Daoy (cell line): ENCODE results near the gene FLT3LG. TPM values are rescaled to one million over a fixed set of nuclear protein-coding genes. Genes with fewer than 3 reads are reported as not detected.
A peak's percentile ranks its signal among the peaks of the same experiment; 100 is the strongest.
"Not testable (repeated sequence)": the region's sequence is repeated elsewhere in the genome, so short reads cannot be mapped to it uniquely, and the experiment has no call there.

Source experiments
- DNase-seq: peaks from one replicate; pipeline ENCODE4 v3.0.0-alpha.2; 2015; ENCODE audit warnings: low read depth
- total RNA-seq: library from RNA; depleted of rRNA; stranded (reverse); fragments of >200 nt; shearing (Covaris generic); gene quantifications from 2 replicates; pipeline ENCODE4 v1.2.3, GENCODE V29; 2014

Gene FLT3LG
- total RNA-seq, 1 experiment from 2014 or later = 1.5 TPM

DNA sequence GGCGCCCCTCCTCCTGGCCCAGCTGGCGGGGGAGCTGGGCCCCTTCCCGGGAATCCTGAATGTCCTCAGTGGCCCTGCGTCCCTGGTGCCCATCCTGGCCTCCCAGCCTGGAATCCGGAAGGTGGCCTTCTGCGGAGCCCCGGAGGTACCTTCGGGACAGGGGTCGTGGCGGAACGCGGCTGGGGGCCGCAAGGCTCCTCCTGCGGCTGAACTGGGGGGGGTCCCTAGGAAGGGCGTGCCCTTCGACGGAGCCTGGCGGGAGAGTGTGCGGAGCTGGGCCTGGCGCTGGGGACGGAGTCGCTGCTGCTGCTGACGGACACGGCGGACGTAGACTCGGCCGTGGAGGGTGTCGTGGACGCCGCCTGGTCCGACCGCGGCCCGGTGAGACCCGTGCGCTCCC lies 12.4 kb upstream of the FLT3LG start:
- DNase-seq = no peak

DNA sequence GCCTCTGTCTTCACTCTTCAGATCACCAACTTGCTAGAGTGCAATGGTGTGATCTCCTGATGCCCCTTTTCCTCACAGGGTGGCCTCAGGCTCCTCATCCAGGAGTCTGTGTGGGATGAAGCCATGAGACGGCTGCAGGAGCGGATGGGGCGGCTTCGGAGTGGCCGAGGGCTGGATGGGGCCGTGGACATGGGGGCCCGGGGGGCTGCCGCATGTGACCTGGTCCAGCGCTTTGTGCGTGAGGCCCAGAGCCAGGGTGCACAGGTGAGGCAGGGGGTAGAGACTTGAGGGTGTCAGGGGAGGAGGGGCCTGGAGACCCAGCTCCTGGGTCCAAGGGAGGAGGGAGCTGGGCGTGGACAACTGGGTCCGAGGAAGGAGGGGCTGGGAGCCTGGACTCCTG lies 11.5 kb upstream of the FLT3LG start:
- no peak for DNase-seq

DNA sequence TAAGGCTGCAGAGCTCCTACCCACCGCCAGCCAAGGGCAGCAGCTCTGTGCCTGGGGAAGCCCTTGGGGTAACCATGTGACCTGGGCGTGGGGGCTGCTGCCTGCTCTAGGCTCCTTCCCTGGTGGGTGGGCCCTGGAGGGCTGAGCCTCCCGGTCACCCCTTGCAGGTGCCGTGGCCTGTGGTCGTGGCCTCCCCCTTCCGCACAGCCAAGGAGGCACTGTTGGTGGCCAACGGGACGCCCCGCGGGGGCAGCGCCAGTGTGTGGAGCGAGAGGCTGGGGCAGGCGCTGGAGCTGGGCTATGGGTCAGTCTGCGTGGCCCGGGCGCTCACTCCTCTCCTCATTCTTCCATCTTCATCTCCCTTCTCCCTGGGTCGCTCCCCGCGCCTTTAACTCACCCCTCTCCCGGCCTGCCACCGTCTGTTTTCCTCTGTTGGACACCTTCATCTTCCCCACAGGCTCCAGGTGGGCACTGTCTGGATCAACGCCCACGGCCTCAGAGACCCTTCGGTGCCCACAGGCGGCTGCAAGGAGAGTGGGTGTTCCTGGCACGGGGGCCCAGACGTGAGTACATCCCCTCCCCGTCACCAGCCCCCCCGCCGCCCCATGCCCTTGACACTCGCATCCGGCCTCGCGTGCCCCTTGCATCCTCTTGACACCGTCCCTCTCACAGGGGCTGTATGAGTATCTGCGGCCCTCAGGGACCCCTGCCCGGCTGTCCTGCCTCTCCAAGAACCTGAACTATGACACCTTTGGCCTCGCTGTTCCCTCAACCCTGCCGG lies 9.9 kb upstream of the FLT3LG start:
- no peak for DNase-seq

DNA sequence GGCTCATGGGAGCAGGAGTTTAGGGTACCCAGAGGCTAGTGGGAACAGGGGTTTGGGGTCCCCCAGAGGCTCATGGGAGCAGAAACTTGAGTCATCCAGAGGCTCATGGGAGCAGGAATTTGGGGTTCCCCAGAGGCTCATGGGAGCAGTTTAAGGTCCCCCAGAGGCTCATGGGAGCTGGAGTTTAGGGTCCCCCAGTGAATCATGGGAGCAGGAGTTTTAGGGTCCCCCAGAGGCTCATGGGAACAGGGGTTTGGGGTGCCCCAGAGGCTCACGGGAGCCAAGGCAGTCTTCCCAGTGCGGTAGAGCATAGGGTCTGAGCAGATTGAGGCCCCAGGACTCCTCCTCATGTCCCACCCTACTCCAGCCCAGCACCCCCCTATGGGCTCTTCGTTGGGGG lies 8.6 kb upstream of the FLT3LG start:
- no peak for DNase-seq

DNA sequence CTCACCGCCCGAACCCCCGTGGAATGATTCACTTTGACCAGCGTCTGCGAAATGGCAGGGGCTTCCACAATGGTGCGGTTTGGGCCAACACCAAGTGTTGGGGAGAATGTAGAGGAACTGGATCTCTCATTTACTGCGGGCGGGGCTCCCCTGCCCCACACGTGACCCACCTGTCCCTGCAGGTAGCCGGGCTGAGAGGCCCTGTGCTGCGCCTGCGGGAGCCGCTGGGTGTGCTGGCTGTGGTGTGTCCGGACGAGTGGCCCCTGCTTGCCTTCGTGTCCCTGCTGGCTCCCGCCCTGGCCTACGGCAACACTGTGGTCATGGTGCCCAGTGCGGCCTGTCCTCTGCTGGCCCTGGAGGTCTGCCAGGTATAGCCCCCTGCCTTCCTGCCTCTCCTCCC lies 5.8 kb upstream of the FLT3LG start:
- DNase-seq = no peak

DNA sequence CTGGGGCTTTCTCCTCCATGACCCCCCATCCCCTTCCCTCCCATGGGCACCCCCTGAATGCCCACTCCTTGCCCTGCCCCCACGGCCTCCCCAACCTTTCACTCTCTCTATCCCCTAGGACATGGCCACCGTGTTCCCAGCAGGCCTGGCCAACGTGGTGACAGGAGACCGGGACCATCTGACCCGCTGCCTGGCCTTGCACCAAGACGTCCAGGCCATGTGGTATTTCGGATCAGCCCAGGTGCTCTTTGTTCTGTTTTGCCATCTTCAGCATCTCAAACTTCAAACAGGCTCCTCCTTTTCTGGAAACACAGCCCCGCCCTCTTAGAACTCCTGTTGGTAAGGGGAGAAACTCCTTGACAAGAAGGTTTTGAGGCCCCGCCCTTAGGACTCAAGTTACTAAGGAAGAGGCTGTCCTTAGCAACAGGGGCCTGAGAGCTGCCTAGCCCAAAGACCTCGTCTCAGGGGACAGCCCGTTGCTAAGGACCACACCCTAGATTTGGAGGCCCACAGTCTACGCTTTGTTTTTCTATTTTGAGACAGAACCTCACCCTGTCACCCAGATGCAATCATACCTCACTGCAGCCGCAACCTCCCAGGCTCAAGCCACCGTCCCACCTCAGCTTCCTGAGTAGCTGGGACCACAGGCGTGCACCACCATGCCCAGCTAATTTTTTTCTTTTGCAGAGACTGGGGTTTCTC lies 5.1 kb upstream of the FLT3LG start:
- peak; percentile 63 for DNase-seq

DNA sequence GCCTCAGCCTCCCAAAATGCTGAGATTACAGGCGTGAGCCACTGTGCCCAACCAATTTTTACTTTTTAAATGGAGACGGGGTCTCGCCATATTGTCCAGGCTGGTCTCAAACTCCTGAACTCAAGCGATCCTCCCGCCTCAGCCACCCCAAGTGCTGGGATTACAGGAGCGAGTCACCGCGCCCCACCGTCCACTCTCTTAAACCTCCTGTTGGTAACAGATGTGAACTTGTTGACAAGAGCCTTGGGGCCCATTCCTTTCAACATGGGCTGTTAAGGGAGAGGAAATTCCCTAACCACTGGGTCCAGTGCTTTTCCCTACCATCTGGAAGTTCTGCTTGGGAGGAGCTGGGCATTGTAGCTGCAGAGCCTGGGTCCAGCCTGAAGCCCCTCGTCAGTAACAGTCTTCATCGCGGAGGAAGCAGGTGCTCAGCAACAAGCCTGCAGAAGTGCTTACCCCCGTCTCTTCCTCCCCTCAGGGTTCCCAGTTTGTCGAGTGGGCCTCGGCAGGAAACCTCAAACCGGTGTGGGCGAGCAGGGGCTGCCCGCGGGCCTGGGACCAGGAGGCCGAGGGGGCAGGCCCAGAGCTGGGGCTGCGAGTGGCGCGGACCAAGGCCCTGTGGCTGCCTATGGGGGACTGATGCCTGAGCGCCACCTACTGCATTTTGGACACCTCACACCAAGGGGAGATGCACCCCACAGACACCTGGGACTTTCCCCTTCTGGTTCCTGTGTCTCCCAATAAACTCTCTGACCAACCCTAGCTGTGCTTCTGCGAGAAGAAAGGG lies 4.0 kb upstream of the FLT3LG start:
- DNase-seq = no peak

DNA sequence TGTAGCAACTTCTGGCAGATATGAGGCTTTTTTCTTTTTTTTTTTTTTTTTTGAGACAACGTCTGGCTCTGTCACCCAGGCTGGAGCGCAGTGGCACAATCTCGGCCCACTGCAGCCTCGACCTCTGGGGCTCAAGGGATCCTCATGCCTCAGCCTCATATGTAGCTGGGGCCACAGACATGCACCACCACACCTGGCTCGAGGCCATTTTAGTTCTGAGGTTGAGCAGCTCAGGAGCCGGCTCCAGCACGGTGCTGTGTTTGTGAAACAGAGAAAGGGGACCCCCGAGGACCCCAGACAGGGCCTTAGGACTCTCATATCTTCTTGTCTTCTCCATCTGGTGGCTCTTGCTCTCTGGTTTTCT lies 3.4 kb upstream of the FLT3LG start:
- no peak for DNase-seq

DNA sequence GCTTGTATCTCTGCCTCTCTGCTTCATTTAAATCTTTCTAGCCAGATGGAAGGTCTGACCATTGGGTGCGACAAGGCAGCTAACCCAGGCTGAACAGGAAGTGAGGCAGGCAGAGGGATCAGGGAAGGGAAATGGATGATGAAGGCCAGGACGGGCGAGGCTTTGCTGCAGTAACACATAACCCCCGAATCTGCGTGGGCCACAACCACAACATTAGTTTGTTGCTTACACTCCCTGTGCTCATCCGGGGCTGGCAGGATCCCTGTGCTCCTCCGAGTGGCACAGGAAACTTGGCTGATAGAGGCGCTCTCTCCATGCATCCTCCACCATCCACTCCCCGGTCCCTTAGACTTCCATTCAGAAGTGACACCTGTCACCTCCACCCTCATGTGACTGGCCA lies 1.1 kb upstream of the FLT3LG start:
- DNase-seq = no peak

DNA sequence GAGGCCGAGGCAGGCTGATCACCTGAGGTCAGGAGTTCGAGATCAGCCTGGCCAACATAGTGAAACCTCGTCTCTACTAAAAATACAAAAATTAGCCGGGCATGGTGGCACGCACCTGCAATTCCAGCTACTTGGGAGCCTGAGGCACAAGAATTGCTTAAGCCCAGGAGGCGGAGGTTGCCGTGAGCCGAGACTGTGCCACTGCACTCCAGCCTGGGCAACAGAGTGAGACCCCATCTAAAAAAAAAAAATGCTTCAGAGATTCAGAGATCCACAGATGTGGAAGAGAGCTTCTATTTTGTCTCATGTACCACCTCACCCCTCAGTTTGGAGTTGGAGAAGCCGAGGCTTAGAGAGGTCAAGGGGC lies 531 bp upstream of the FLT3LG start:
- DNase-seq = not testable (repeated sequence)

DNA sequence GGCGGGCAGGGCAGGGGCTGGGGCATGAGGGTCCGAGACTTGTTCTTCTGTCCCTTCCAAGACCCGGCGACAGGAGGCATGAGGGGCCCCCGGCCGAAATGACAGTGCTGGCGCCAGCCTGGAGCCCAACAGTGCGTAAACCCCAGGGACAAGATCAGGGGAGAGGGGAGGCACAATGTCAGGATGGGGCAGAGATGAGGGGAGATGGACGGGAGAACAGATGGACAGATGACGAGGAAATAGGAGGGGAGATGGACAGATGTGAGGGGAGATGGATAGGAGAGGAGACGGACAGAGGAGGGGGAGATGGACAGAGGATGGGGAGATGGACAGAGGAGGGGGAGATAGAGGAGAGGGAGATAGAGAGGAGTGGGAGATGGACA lies 518 bp downstream of the FLT3LG start:
- DNase-seq = no peak

DNA sequence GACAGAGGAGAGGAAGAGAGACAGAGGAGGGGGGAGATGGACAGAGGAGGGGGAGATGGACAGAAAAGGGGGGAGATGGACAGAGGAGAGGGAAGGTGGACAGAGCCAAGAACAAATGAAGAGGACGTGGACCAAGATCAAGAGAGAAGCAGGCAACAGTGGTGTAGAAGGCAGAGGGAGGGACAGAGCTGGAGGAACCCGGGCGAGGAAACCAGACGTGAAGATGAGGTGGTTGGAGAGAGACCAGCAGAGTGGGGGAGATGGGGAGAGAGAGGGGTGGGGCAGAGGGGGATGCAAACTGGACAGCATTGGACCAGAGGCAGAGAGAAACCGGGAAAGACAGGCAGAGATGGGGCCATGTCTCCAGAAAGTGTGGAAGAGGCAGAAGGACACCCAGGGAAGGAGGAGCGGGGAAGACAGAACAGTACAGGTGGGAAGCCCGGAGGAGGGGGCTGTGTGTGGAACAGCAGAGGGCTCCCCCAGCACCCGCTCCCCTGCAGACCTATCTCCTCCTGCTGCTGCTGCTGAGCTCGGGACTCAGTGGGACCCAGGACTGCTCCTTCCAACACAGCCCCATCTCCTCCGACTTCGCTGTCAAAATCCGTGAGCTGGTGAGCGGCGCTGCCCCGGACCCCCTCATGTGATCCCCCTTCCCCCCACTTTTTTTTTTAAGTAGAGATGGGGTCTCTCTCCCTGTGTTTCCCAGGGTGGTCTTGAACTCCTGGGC lies 1.3 kb downstream of the FLT3LG start:
- no peak for DNase-seq

DNA sequence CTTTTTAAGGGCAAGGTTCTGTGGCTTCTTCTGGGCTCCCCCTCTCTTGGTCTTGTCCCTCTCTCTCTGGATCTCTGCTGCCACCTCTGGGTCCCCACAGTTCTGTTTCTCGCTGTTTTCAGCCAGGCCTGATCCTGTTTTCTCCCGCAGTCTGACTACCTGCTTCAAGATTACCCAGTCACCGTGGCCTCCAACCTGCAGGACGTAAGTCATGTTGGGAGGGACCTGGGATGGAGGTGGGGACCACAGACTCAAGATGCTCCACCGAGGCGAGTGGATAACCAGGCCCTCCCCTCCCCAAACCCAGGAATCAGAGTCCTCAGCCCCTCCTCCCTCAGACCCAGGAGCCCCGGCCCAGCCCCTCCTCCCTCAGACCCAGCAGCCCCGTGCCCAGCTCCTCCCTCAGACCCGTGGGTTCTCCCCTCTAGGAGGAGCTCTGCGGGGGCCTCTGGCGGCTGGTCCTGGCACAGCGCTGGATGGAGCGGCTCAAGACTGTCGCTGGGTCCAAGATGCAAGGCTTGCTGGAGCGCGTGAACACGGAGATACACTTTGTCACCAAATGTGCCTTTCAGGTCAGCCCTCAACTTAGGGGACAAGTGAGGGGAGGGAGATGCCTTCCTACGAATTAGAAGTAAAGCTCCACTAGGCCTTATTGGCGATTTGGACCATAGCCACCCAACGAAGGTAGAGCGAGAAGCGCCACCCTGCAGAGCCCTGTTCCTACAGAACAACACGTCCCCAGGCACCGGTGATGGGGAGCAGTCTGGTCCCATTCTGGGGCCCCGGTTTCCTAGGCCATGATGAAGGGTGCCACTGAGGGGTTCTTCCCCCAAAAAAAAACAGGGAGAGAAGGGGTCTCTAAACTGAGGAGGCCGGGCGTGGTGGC lies 2.2 kb downstream of the FLT3LG start:
- peak; percentile 42 for DNase-seq

DNA sequence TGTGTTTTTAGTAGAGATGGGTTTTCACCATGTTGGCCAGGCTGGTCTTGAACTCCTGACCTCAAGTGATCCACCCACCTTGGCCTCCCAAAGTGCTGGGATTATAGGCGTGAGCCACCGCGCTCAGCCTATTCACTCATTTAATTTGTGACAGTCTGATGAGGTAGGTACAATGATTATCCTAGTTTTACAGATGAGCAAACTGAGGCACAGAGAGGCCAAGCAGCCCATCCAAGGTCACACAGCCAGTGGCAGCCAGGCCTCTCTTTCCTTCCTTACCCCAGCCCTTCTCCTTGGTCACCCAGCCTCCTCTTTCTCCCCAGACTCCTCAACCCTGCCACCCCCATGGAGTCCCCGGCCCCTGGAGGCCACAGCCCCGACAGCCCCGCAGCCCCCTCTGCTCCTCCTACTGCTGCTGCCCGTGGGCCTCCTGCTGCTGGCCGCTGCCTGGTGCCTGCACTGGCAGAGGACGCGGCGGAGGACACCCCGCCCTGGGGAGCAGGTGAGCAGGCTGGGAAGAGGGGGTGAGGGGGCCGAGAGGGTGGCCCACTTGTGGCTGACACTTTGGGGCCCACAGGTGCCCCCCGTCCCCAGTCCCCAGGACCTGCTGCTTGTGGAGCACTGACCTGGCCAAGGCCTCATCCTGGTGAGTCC lies 6.1 kb downstream of the FLT3LG start:
- no peak for DNase-seq

DNA sequence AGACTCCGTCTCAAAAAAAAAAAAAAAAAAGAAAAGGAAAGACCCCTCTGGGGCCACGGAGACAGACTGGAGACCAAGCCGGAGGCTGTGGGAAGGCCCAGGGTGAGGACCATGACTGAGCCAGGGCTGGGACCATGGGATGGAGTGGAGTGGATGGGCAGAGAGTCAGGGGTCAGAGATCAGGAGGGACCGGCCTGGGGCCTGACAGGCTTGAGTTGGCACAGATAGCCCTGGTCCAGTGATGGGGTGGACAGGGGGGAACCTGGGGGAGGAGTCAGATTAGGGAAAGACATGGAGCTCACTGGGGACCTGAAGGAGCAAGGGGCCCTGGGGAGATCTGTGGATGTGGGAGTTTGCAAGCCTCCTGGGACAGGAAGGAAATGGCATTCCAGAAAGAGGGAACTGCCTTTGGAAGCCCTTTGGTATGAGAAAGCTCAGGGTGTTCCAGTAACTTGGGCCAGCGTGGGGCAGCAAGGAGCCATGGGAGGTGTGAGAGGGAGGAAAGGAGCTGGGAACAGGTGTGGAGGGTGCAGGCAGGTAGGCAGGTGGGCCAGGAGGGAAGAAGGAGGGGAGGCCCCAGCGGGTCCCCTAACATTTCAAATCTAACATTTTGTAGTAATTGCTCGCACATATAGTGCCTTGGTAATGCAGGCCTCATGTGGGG lies 7.1 kb downstream of the FLT3LG start:
- no peak for DNase-seq

DNA sequence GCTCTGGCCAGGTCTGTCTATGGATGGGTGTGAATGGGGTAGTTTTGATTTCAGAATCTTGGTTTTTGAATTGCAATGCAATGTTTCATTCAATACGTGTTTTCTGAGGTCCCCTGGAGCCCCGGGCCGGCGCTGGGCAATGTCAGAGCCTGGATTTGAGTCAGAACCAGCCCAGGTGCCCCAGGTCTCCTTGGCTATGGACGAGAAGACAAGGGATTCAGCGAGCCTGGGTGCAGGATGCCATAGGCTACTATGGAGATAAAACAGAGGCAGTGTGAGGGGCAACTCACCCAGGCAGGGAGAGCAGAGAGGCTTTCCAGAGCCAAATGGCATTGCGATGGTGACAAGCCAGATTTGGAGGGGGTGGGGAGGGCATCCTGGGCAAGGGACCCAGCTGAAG lies 12.2 kb downstream of the FLT3LG start:
- no peak for DNase-seq

DNA sequence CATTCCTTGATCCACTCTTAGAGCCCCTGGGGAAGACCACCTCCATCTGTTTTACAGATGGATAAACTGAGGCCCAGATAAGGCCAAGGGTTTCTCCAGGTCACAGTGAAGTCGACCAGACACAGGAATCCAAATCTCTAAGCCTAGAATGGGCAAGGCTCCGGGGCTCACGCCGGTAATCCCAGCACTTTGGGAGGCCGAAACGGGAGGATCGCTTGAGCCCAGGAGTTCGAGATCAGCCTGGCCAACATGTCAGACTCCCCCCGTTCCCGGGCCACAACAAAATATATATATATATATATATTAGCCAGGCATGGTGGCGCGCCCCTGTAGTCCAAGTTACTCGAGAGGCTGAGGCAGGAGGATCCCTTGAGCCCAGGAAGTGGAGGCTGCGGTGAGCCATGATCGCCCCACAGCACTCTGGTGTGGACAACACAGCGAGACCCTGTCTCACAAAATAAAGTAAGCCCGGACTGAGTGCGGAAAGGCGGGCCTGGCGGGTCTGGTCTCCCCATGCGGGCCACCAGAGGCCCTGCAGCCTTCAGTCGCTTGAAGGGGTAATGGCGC lies 12.8 kb downstream of the FLT3LG start:
- DNase-seq = no peak

DNA sequence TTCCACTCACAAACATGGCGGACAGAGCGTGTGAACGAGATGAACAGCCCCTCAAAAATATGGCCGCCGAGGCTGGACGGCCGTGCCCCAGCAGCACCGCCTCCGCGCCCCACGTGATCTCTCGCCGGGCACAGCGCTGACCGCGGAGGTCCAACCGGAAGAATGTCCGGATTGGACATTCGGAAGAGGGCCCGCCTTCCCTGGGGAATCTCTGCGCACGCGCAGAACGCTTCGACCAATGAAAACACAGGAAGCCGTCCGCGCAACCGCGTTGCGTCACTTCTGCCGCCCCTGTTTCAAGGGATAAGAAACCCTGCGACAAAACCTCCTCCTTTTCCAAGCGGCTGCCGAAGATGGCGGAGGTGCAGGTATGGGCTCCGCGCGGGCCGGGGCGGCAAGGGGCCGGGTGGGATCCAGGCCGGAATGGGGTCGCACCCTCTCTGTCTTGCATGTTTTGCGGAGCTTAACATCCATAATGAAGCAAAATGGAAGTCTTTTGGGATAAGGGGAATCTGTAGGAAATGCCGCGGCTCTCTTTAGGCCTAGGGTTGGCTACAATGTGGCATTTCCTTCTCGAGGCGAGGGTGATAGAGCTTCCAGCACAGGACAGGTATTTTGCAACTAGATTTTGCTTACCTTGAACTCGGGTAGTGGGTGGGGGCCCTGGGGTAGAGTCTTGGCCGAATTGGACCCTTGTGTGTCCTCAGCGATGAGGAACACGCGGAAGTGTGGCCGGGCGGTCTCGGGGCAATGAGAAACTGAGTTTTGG lies 13.4 kb downstream of the FLT3LG start, which contains the start of gene RPL13A:
TSS of gene RPL13A (plus strand) at position 332 of the 769 bp plus-strand sequence. CDS start at position 354, 22 bp downstream.
- DNase-seq = peak; percentile 100
